Cortex of kidney (tissue), 1 donor: Measurements from ENCODE around the gene UVRAG.

Source experiments
- DNase-seq: peaks from one replicate; lab custom pipeline; 2025; lab: John Stamatoyannopoulos, UW

Gene UVRAG

DNA sequence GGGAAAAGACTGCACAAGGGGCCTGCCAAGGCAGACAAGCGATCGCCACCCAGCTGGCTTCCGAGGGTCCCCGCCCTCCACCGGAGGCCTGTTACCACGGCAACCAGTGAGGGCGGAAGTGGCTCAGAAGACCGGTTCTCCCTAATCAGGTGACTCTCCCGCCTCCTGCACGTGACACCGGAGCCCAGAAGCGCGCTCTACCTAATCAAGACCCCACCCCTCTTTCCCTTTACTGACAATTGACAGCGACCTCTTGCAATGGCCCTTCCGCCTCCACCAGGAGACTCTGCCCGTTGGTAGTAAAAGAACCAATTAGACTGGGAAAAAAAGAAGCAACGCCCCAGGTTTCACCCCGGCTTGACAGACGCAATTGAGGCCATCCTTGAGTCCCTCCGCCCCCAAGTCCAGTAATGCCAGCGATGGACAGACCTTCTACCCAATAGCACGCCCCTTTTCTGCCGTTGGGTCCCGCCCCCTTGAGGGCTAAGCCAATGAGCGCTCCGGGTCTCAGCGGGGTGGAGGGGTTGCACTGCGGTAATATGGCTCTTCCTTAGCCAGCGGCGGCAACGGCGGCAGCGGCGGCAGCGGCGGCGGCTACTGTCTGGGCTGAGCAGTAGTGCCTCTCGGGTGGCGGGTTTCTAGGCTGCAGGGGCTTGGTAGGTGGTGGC is at the start of gene UVRAG:
Gene UVRAG, plus strand, starts transcription at position 534 of the 668 bp plus-strand sequence. CDS start 198 bp downstream, outside the sequence.
- peak; percentile 75 for DNase-seq

DNA sequence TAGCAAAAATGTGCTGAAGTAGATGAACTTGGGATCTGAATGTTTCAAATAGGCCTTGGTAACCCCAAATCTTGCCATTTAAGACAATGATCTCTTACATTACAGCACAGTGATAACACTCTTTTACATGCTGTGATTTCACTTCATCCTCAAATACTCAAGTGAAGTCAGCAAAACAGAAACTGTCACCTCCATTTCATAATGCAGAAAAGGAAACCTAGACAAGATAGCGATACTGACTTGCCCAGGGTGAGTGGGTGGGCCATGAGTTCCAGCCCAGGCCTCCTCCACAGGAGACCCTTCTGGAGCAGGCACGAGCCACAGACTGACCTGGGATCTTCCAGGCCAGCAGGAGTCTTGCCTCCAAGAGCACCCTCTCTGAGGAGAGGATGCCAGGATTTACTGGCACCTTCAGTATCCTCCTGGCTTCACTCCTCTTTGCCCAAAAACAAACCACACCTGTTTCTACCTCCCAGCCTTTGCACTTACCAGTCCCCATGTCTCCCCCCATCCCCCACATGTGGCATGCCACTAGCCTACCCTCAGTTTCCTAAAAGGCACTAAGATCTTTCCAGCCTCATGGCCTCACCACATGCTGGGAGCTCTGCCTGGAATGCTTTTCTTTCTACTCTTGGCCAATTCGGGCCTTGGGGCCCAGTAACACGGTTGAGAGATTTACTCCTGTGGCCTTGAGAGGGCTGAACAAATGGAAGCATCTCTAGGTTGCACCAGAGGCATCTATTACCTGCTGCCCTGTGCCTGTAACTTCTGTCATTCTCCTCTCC is 48.4 kb upstream of the UVRAG start:
- no peak for DNase-seq

DNA sequence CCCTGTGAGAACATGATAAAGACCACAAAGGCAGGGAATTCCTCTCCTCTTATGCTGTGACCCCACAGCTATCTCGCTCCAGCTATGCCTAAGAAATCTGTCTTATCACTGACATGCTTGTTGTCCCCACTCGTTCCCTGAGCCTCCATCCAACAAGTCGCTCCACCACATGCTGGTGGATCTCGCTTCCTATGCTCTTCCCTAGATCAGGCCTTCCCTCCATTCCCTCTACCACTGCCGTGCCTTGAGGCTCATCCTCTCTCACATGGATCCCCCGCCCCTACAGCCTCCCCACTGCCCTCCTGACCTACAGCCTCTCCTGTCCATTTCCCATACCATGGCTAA is 47.8 kb upstream of the UVRAG start:
- no peak for DNase-seq

DNA sequence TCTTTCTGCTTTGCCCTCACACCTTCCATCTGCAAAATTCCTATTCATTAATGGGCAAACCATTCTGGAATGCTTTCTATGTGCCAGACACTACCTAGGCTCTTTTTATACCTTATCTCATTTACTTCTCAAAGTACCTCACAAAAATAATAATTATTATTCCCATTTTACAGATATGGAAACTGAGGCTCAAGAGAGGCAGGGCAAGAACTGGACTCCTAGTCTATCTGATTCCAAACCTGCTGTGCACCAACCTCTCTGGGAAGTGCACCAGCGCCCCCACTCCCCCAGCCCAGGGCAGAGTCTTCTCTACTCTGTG is 47.3 kb upstream of the UVRAG start:
- no peak for DNase-seq

DNA sequence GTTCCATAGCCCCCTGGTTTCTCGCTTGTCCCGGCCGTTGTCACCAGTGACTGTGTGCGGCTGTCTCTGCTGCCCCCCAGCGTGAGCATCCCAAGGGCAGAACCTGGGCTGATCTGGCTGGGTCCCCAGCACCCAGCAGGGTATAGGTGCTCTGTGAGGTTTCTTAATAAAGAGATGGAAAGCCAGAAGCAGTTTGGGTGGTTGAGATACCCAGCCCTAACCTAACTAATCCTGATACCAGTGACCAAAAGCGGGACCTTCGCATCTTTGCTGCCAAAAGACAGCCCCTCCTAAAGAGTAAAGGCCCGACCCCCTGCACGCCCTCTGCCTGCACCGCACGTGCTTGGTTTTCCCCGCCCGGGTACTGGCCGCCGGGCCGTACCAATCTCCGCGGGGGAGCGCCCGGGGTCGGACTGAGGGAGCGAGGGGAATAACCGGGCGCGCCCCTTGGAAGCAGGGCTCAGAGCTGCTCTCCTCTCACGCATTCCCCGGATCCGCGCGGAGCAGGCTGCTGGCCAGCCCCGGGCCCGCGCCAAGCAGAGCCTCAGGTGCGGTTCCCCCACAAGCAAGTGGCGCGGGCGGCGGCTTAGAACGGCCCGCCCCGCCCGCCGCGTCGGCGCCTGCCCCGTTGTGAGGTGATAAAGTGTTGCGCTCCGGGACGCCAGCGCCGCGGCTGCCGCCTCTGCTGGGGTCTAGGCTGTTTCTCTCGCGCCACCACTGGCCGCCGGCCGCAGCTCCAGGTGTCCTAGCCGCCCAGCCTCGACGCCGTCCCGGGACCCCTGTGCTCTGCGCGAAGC is 46.7 kb upstream of the UVRAG start, which contains the start of gene DGAT2:
Gene DGAT2, plus strand, starts transcription at position 667 of the 797 bp plus-strand sequence. CDS start 214 bp downstream, outside the sequence.
- no peak for DNase-seq

DNA sequence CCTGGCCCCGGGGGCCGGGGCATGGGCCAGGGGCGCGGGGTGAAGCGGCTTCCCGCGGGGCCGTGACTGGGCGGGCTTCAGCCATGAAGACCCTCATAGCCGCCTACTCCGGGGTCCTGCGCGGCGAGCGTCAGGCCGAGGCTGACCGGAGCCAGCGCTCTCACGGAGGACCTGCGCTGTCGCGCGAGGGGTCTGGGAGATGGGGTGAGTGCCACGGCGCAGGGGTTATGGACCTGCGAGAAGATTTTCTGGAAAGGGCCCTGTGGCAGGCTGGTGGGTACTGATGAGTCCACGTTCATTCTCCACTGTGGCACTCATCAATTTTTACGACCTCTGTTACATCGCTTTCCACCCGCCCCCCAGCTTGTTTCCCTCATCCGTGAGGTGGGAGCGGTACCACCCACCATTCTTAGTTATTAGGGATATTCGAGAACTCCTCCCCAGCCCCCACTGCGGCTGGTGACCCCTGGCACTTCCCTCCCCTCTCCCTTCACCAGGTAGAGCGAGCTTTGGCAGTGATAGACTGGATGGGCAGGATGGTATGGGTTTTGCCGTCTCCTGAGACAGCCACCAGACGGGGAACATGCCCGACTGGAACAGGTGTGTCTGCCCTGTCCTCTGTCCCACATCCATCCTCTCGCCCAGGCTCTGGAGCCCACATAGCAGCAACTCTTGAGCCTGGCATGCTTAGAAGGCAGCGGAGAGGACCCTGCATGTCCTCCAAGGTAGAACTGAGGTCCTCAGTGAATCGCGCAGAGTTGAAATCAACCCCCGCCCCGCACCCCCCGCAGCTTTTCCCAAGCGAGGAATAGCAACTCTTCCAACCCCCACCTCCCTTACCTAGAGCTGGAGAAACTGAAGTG is 45.9 kb upstream of the UVRAG start:
- DNase-seq: no peak

DNA sequence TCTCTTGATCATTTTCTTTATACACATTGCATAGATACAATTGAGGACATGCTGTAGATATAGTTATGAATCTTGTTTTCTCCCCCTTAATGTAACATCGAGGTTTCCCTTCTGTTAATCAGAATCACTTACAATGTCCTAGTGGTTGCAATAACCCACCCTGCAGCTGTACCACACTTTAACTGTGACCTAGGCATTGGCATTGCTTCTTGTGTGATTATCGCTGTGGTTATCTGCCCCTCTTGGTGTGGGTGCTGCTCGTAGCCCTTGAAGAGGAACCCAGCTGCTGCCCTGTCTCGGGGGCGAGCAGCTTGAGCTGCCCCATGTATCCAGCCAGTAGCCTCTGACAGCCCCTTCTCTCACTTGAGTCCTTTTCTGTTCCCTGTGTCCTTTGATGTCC is 44.9 kb upstream of the UVRAG start:
- DNase-seq: no peak

DNA sequence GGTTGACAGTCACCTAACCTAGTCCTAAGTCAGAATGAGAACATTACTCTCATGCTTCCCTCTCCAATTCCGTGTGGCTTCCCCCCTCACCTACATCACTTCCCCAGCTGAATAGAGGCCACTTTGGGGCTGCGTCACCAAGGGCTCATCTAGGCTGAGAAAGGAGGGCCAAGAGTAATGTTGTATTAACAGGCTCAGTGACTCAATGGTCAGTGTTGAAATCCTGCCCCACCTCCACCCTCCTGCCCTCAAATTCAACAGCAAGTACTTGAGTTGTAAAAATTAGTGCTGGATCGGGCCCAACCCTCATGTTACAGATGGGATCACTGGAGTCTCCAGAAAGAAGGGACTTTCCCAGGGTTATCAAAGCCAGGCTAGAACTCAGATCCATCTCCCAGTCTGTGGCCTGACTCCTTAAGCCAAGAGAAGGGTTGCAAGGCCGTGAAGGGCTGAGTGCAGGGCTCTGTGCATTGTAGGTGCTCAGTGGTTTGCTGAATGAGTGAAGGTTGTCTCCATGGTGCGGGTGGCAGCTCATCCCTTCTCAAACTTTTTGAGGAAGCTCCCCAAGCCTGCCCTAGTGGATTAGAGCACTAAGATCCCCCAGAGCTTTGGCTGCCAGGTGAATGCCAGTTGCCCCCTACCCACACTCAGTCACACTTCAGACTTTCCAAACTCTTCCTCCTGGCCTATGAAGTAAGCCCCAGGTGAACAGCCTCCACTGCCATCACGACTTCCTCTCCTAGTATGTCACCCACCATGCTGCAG is 43.2 kb upstream of the UVRAG start:
- no peak for DNase-seq

DNA sequence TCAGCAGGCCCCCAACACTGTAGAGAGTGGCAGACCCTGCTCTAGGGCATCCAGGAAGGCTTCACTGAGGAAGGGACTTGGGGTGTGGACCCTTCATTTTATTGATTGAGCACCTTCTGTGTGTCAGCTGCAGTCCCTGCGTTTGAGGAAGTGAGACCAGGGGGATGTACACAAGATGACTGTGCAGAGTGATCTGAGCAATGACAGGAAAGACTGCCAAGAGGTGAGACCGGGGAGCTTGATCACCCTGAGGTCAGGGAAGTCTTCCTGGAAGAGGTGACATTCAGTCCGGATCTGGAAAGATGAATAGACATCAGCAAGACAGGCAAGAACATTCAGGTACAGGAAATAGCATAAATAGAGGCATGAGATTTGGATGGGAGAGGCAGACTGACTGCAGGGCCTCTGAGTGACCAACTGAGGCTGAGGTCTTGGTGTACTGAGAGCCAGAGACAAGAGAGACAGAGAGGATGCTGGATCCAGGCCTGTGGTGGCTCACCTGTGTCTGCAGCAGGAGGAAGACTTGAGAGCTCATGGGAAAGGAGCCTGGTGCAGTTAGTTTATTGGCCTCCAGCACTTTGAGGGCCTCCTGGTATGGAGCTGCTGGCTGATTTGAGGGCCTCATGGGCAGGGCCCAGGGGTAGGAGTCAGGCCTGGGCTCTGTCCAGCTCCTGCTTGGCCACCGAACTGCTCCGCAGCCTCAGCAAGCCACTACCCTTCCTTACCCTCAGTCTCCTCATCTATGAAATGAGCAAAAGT is 41.2 kb upstream of the UVRAG start:
- no peak for DNase-seq

DNA sequence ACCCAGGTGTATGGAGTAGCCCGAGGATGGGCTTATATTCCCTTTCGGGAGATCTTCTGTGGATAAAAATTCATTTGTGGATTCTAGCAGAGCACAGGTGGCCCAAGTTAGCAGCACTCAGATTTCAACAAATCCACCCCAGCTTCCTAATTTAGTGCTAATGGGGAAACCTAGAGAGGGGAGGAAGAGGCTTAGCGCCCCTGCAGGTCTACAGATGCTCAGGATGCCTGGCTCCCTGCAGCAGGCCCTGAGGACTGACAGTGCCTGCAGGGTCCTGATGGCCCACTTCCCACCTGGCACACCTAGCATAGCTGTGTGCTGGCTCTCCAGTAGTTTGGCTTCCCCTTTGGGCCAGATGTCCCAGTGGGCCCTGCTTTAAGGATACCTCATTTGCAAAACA is 40.0 kb upstream of the UVRAG start:
- DNase-seq: no peak

DNA sequence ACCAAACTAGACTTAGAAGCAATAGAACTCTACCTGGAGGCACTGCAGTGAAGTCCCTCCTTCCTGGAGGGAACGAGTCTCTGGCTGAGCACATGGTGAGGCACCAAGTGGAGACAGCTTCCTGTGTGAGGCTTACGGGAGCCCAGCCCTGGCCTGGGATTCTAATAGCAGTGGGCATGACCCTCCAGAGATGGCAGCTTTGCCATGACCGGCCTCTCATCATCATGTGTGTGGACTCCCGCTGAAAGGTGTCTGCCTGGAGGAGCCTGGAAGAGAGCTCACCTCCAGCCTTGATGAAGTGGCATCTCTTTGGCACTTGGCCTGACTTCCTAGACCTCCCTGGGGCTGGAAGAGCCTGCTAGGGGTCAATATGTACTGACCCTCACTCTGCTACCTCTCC is 38.5 kb upstream of the UVRAG start:
- no peak for DNase-seq

DNA sequence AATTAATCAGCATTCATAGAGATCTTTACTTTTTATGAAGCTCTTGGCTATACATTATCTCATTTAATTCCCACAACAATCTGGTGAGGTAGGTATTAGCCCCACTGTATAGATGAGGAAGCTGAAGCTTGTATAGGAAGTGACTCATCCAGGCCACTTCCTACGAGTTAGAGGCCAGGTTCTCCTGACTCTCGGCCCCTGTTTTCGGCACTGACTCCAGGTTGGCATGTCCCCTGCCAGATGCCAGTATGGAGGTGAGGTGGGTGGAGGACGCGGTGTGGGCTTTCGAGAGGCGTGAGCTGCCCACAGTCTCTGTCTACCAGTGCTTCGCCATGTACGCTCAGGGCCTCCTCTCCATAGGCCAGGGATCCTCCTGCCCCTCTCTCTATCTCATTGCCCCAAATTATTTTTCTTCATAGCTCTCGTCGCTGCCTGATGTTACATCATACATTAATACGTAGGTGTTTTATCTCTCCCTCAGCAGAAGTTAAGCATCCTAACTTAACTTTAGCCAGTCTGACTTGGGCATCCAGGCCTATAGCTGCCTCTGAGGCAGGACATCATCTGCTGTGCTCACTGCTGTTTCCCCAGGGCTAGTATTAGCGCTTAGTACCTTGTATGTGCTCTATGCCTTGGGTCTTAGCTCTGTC is 37.4 kb upstream of the UVRAG start:
- no peak for DNase-seq

DNA sequence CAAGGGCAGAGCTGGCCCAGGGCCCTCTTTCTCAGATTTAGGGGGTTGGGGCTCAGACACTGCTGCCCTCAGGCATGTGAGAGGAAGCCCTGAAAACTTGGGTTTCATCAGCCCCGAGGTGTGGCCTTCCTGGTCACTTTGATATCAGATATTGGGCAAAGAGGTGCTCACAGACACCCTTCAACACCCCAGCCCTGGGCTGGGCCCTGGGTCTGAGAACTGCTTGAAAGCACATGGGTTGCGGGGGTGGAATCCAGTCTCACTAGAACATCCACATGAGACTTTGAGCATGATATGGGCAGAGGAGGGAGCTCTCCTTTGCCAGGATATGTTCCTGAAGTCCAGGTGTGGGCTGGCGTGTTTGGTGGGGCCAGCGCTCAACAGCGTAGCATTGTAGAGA is 36.0 kb upstream of the UVRAG start:
- no peak for DNase-seq

DNA sequence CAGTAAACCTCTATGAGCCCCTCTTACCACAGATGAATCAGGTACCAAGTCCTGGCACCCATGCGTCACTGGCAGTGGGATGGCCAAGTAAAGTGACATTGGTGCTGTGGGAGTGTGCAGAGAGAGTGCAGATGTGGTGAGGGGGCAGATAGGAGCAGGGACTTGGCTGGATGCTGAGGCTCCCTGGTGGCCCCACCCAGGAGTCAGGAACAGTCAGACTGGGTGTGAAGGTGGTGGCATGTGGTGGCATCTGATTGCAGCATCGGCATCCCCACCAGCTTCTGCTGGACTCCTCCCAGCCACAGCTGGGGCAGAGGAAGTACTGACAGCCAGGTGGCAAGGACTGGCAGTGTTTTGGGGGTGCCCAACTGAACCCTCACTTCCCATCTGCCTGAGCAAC is 35.0 kb upstream of the UVRAG start:
- no peak for DNase-seq

DNA sequence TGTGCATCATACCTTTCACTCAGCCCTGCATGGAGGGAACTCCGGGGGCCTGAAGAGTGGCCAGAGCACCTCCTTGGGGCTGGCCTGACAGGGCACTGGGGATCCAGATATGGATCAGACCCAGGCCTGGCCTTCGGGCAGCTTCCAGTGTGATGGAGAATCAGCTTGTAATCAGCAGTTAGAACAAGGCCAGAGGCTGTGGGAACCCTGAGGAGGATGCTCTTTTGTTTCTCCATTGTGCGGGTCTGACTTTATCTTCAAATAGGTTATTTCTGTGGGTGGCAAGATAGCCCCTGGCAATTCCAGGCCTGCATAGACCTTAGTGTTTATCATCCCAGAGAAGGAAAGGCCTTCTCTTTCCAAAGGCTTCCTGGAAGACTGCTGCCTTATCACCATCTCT is 34.1 kb upstream of the UVRAG start:
- DNase-seq: no peak

DNA sequence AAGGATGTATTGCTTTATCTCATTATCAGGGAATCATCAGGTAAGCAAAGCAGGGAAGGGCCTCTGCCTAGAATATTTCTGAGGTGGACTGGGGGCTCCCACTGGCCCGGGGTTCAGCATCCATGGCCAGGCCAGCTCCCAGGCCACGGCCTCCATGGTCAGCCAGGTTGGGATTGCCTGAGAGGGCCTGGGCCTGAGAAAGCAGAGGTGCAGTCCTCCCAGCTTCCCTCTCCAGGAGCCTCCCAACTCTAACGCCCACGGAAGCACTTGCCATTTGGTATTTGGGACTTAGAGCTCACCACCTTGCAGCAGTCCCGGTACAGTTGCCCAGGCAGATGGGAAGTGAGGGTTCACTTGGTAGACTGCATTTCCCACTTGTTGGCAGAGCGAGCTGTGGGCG is 33.7 kb upstream of the UVRAG start:
- DNase-seq: no peak

DNA sequence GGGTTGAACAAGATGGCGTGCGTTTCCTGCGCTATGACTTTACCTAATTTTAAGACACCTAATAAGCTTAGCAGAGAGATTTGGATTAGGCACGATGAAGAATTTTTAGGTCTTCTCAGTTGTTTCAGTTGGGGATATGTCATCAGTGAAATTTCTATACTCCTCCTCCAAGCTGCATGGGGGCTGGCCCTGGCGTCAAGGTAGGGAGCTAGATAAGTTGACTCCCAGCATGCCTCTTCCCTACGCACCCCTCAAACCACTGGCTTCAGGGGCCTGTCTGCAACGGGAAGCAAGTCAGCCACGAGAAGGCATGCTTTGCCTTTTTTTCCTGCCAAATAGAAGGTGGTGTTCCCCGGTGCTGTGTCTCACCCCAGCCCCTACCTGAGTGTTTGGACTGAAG is 33.2 kb upstream of the UVRAG start:
- no peak for DNase-seq

DNA sequence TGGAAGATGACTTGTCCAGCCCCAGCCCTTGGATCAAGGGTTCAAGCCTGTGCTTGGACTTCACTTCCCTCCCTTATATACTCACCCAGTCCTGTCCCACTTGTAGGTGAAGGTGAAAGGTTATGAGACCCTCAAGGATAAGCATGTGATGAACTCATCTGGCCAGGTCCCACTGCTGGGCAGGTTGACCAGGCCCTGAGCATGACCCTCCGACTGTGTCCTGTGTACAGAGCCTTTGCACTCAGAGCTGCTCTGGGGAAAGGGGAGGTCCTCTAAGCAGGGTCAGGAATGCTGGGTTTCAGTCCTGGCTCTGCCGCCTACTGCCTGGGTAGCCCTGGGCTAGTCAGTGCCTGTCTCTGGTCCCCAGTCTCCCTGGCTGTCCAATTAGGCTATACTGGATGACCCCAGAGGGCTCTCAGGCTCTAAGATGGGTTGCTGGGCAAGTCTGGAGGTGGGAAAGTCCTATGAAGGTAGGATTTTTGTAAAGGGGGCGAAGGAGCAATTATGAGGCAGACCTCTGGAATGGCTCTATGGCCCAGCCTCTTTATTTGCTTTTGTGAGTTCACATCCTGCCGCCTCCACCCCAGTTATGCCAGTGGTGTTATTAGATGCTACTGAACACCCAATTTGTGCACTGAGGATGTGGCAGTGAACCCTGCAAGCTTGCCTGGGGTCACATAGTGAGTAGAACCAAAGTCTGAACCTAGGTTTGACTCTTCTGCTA is 32.3 kb upstream of the UVRAG start:
- no peak for DNase-seq

DNA sequence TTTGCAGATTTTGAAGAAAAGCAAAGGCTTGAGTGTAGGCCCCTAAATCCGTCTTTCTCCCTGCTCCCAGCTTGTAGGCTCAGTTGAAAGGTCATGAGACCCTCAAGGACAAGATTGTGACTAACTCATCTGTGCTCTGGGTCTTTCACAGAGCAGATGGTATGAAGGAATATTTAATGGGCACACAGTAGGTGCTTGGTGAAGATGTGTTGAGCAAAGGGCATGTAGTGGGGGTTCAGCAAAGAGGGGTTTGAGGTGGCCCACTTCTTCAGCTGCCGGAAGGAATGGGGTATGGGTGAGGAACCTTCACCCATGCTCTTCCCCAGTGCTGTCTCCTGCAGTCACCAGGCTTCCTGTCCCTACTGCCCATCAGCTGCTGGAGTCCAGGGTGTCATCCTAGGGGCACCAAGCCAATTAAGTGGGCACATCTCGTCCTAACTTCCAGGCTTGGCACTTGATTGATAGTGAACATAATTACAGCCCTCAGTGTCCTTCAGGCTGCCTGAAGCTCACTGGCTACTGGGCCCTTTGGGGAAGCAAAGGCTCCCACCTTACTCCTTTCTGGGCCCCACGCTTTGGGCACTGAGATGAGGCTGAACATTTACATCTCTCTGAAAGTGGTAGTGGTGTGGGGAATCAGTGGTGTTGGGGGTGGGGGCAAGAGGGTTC is 31.5 kb upstream of the UVRAG start:
- DNase-seq: no peak
